Measurements from ENCODE around the gene SBK3. TPM values are rescaled to one million over a fixed set of nuclear protein-coding genes. Genes with fewer than 3 reads are reported as not detected.
A peak's percentile ranks its signal among the peaks of the same experiment; 100 is the strongest.

SBK3 gene
- polyA plus RNA-seq, 1 experiment: not detected

GRCh38 chr19:55494172-55494761 lies 51.1 kb downstream of the SBK3 start:
- ChIA-PET CTCF (interaction anchor here (1.6 to 8.4 kb wide), 3 partner anchors 10 to 112 kb away, joined by 3 to 69 read pairs (median 62); no protein-coding TSS in a partner anchor), POLR2A (interaction anchor here (0.7 to 1.7 kb wide), 4 partner anchors 10 to 105 kb away, joined by 3 to 6 read pairs (median 4); partner anchors contain the start of genes FIZ1 and NAT14)
- H3K4me3 ChIP-seq (ENCODE audit: low read depth, low read length): peak overlapping the region; percentile 45
- no peaks in the 10 kb centered on the region for H3K9me3 ChIP-seq (ENCODE audit: control insufficient read depth, insufficient read depth, low read length)
- peak overlapping the region; percentile 73 for H3K27ac ChIP-seq (ENCODE audit: low read depth, low read length)
- no peaks in the 10 kb centered on the region for H3K27me3 ChIP-seq (ENCODE audit: control insufficient read depth, insufficient read depth, low read length)
- no peak for DNase-seq (ENCODE audit: low read depth, low spot score)
- TF ChIP-seq CTCF (IDR thresholded peaks at IDR 0.05; ENCODE audit: low read depth, low read length): no peak

- CTCF ChIA-PET: interaction anchor here (1.6 to 8.4 kb wide), 3 partner anchors 11 to 113 kb away, joined by 3 to 69 read pairs (median 62); no protein-coding TSS in a partner anchor
- H3K27me3 ChIP-seq (ENCODE audit: control insufficient read depth, insufficient read depth, low read length): no peaks in the 10 kb centered on the region
- DNase-seq (ENCODE audit: low read depth, low spot score): no peak
- peak overlapping the region; percentile 73 for H3K27ac ChIP-seq (ENCODE audit: low read depth, low read length)
- H3K4me3 ChIP-seq (ENCODE audit: low read depth, low read length): peak overlapping the region; percentile 45
- POLR2A ChIA-PET: interaction anchor here (0.6 to 1.7 kb wide), 5 partner anchors 9 to 106 kb away, joined by 3 to 6 read pairs (median 3); partner anchors contain the start of genes FIZ1 and NAT14
- H3K9me3 ChIP-seq (ENCODE audit: control insufficient read depth, insufficient read depth, low read length): no peaks in the 10 kb centered on the region
- TF ChIP-seq CTCF (IDR thresholded peaks at IDR 0.05; ENCODE audit: low read depth, low read length): no peak
Observed at GRCh38 chr19:55493645-55494171, 51.6 kb downstream of the SBK3 start.

- Histone ChIP-seq H3K27me3 (ENCODE audit: control insufficient read depth, insufficient read depth, low read length) (no peaks in the 10 kb centered on the region), H3K4me3 (ENCODE audit: low read depth, low read length) (peak overlapping the region; percentile 45), H3K27ac (ENCODE audit: low read depth, low read length) (peak overlapping the region; percentile 73), H3K9me3 (ENCODE audit: control insufficient read depth, insufficient read depth, low read length) (no peaks in the 10 kb centered on the region)
- ChIA-PET POLR2A (interaction anchor here (0.6 to 1.3 kb wide), 2 partner anchors 9 to 11 kb away, joined by 3 to 4 read pairs; partner anchors contain the start of gene NAT14), CTCF (interaction anchor here (7.6 to 8.4 kb wide), 2 partner anchors 11 to 25 kb away, joined by 62 to 69 read pairs; no protein-coding TSS in a partner anchor)
- DNase-seq (ENCODE audit: low read depth, low spot score): no peak
- TF ChIP-seq CTCF (IDR thresholded peaks at IDR 0.05; ENCODE audit: low read depth, low read length): no peak
Observed at GRCh38 chr19:55493052-55493644, 52.2 kb downstream of the SBK3 start.

GRCh38 chr19:55492362-55492944 lies 52.9 kb downstream of the SBK3 start:
- H3K4me3 ChIP-seq (ENCODE audit: low read depth, low read length): no peak overlapping the region
- CTCF ChIA-PET: interaction anchor here (7.6 to 8.4 kb wide), 2 partner anchors 12 to 24 kb away, joined by 62 to 69 read pairs; no protein-coding TSS in a partner anchor
- DNase-seq (ENCODE audit: low read depth, low spot score): no peak
- H3K27me3 ChIP-seq (ENCODE audit: control insufficient read depth, insufficient read depth, low read length): no peaks in the 10 kb centered on the region
- no peak for TF ChIP-seq CTCF (IDR thresholded peaks at IDR 0.05; ENCODE audit: low read depth, low read length)
- H3K9me3 ChIP-seq (ENCODE audit: control insufficient read depth, insufficient read depth, low read length): no peaks in the 10 kb centered on the region
- POLR2A ChIA-PET: no interaction called here
- no peak overlapping the region for H3K27ac ChIP-seq (ENCODE audit: low read depth, low read length)

Measured in AG04450 (cell line).